HFFc6 (cell line): Measurements from ENCODE around the gene PTGFR. TPM values are rescaled to one million over a fixed set of nuclear protein-coding genes. Genes with fewer than 3 reads are reported as not detected.

Source experiments
- DNase-seq: peaks from one replicate; pipeline ENCODE4 v3.0.0-alpha.2; 2018
- H3K27ac Mint-ChIP-seq: 2 replicates; pipeline ENCODE4 v1.8.0; 2020; ENCODE audit warnings: mild to moderate bottlenecking, mixed read lengths
- H3K27me3 Mint-ChIP-seq: 2 replicates; pipeline ENCODE4 v1.8.0; 2021; ENCODE audit warnings: mild to moderate bottlenecking, moderate library complexity, mixed read lengths; ENCODE audit not compliant: insufficient read depth
- H3K36me3 Mint-ChIP-seq: 2 replicates; pipeline ENCODE4 v1.8.0; 2021; ENCODE audit warnings: low read depth, mixed read lengths
- H3K4me1 Mint-ChIP-seq: 2 replicates; pipeline ENCODE4 v1.8.0; 2020; ENCODE audit warnings: low read depth, mixed read lengths
- H3K4me3 Mint-ChIP-seq: 2 replicates; pipeline ENCODE4 v1.8.0; 2020; ENCODE audit warnings: mild to moderate bottlenecking, moderate library complexity, mixed read lengths
- H3K9me3 Mint-ChIP-seq: 2 replicates; pipeline ENCODE4 v1.8.0; 2020; ENCODE audit warnings: mild to moderate bottlenecking, mixed read lengths
- CTCF ChIP-seq: fragments of 200-600 bp; sonication (generic); IDR thresholded peaks from 2 replicates; pipeline ENCODE4 v1.5.0; 2021; ENCODE audit warnings: antibody characterized with exemption, mild to moderate bottlenecking
- total RNA-seq, 6 experiments: library from RNA; stranded (reverse); fragmentation: NEBNext Ultra II Directional; extraction: Animal tissue kit (Norgen Biotek cat#: 25700); gene quantifications; 2 replicates in 1 of 6; 3 replicates in 5 of 6; pipeline ENCODE4 v1.2.3, GENCODE V29; 2021

PTGFR gene
- total RNA-seq, 6 experiments from 2014 or later, result 11.2 to 20.3 (median 17.1) TPM

DNA sequence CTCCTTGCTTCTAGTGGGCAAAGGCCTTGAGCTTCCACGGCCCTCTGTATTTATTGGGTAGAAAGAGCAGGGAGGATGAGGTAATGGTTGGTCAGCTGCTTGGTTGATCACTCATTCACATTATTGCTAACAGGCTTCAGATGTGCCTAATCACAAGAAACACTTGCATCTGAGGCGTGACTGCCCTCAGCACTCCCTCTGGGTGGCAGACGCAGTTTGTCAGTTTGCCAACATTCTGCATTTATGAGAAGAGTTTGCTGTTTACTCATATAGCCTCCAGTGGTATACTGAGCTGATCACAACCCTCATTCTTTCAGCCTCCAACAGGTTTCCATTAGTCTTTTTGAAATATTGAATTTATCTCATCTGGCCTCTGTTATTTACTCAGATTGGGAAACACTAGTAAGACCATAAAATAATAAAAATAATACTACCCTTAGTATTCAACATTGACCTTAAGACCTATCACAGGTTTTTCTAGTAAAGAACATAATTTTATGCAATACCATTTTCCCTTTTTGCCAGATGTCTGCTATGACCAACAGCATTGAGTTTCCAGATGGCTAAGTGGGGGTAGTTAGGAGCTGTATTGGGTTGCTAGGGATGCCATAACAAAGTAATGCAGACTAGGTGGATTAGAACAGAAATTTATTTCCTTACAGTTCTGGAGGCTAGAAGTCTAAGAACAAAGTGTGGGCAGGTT is 53.3 kb downstream of the PTGFR start:
- peak; percentile 76 for DNase-seq
- peaks cover 23% of the 10 kb centered on the region for H3K36me3 Mint-ChIP-seq
- TF ChIP-seq CTCF, result no peak
- peaks cover 11% of the 10 kb centered on the region for H3K9me3 Mint-ChIP-seq
- peaks cover 43% of the 10 kb centered on the region for H3K4me1 Mint-ChIP-seq
- no peaks in the 10 kb centered on the region for H3K27me3 Mint-ChIP-seq
- H3K4me3 Mint-ChIP-seq, result no peak overlapping the region
- peak overlapping the region; percentile 32 for H3K27ac Mint-ChIP-seq

GRCh38 chr1:78547081-78547480 is 56.3 kb downstream of the PTGFR start:
- TF ChIP-seq CTCF, result no peak
- peaks cover 25% of the 10 kb centered on the region for H3K9me3 Mint-ChIP-seq
- H3K27me3 Mint-ChIP-seq, result peaks cover 1% of the 10 kb centered on the region
- H3K4me1 Mint-ChIP-seq, result peaks cover 44% of the 10 kb centered on the region
- H3K36me3 Mint-ChIP-seq, result peaks cover 23% of the 10 kb centered on the region
- DNase-seq, result no peak
- no peak overlapping the region for H3K4me3 Mint-ChIP-seq
- H3K27ac Mint-ChIP-seq, result no peak overlapping the region

DNA sequence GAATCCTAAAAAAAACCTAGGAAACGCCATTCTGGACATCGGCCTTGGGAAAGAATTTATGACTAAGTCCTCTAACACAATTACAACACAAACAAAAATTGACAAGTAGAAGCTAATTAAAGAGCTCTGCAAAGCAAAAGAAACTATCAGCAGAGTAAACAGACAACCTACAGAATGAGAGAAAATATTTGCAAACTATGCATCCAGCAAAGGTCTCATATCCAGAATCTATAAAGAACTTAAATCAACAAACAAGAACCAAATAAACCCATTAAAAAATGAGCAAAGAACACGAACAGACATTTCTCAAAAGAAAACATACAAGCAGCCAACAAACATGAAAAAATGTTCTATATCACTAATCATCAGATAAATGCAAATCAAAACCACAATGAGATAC is 58.6 kb downstream of the PTGFR start:
- Mint-ChIP-seq H3K4me3 (no peak overlapping the region), H3K36me3 (peaks cover 23% of the 10 kb centered on the region), H3K9me3 (peaks cover 33% of the 10 kb centered on the region), H3K27me3 (peaks cover 1% of the 10 kb centered on the region), H3K27ac (peak overlapping the region; percentile 2; the same call in 1 of the 2 replicates), H3K4me1 (peaks cover 31% of the 10 kb centered on the region)
- DNase-seq, result peak; percentile 25
- no peak for TF ChIP-seq CTCF

- no peak for TF ChIP-seq CTCF
- peaks cover 34% of the 10 kb centered on the region for H3K9me3 Mint-ChIP-seq
- H3K4me3 Mint-ChIP-seq, result no peak overlapping the region
- peaks cover 24% of the 10 kb centered on the region for H3K36me3 Mint-ChIP-seq
- peak; percentile 7 for DNase-seq
- H3K4me1 Mint-ChIP-seq, result peaks cover 26% of the 10 kb centered on the region
- H3K27me3 Mint-ChIP-seq, result peaks cover 1% of the 10 kb centered on the region
- H3K27ac Mint-ChIP-seq, result no peak overlapping the region
Observed at GRCh38 chr1:78549891-78550290, 59.1 kb downstream of the PTGFR start.

DNA sequence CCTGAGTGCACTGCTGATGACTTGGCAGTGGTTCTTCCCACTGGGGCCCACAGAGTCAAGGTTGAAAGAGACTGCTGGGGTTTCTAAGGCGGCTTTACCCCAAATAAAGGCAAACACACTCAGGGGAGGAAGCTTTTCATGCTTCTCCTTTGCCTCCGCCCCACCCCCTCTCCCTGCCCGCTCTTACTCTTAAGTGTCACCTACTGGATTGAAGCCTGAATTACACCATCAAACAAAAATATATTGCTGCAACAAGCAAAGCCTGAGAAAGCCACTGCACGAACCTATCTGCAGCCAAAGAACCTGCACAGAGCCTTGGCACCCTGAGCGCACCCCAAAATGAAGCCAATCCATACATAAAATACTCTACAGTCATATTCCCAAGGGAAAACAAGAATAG is 63.1 kb downstream of the PTGFR start:
- H3K4me3 Mint-ChIP-seq, result no peak overlapping the region
- no peak for DNase-seq
- no peak overlapping the region for H3K27ac Mint-ChIP-seq
- H3K4me1 Mint-ChIP-seq, result peaks cover 14% of the 10 kb centered on the region
- peaks cover 45% of the 10 kb centered on the region for H3K9me3 Mint-ChIP-seq
- H3K36me3 Mint-ChIP-seq, result peaks cover 37% of the 10 kb centered on the region
- peak; percentile 54 for TF ChIP-seq CTCF
- peaks cover 1% of the 10 kb centered on the region for H3K27me3 Mint-ChIP-seq
